ENCODE measurements around the gene PHACTR3. TPM values are rescaled to one million over a fixed set of nuclear protein-coding genes. Genes with fewer than 3 reads are reported as not detected.
A peak's percentile ranks its signal among the peaks of the same experiment; 100 is the strongest.

PHACTR3 gene
- total and polyA plus RNA-seq, 10 donors = 1.4 to 15.0 (median 8.6) TPM

- no peak overlapping the region for H3K4me3 ChIP-seq
- H3K27ac ChIP-seq = no peak overlapping the region
- peaks cover 0 to 6% (median 0%) of the 10 kb centered on the region in 8 donors for H3K9me3 ChIP-seq
- TF ChIP-seq CTCF (IDR thresholded peaks at IDR 0.05 in 8 of 11, conservative IDR thresholded peaks at IDR 0.05 in 3 of 11) = no peak
- no peak for TF ChIP-seq POLR2A (IDR thresholded peaks at IDR 0.05)
- no peak for TF ChIP-seq POLR2AphosphoS5 (IDR thresholded peaks at IDR 0.05)
- intact Hi-C loops (cut with DNase I; ENCODE audit: low total_unique reads) = no loop called here
- peaks cover 0 to 44% (median 0%) of the 10 kb centered on the region in 7 donors for H3K27me3 ChIP-seq (replicated peaks in 1 of 7)
- peaks cover 0 to 46% (median 4%) of the 10 kb centered on the region in 6 donors for H3K4me1 ChIP-seq
- DNase-seq = peak; percentile 30
- 86 to 93% (median 88%) methylated on average over 15 of the region's 15 CpGs for WGBS, 5 donors
- no peaks in the 10 kb centered on the region for H3K36me3 ChIP-seq
Measured at GRCh38 chr20:59584278-59584925, 19.9 kb upstream of the PHACTR3 start.

GRCh38 chr20:59585714-59586409 lies 18.5 kb upstream of the PHACTR3 start:
- Histone ChIP-seq H3K4me1 (peaks cover 0 to 41% (median 4%) of the 10 kb centered on the region in 6 donors), H3K9me3 (peaks cover 0 to 6% (median 0%) of the 10 kb centered on the region in 8 donors), H3K27ac (peak overlapping the region in 4 of 8 donors; percentile 18 to 48 (median 31)), H3K4me3 (no peak overlapping the region), H3K27me3 (replicated peaks in 1 of 7) (peaks cover 0 to 31% (median 0%) of the 10 kb centered on the region in 7 donors), H3K36me3 (no peaks in the 10 kb centered on the region)
- intact Hi-C loops (cut with DNase I; ENCODE audit: low total_unique reads) = no loop called here
- peak; percentile 47 for DNase-seq
- WGBS, 5 donors = 42 to 48% (median 45%) methylated on average over 16 of the region's 16 CpGs
- peak in 1 of 3 donors; percentile 45 for TF ChIP-seq POLR2AphosphoS5 (IDR thresholded peaks at IDR 0.05)
- TF ChIP-seq POLR2A (IDR thresholded peaks at IDR 0.05) = no peak
- peak in 1 of 11 experiments; percentile 13 for TF ChIP-seq CTCF (IDR thresholded peaks at IDR 0.05 in 8 of 11, conservative IDR thresholded peaks at IDR 0.05 in 3 of 11)

- WGBS, 5 donors = 76 to 86% (median 83%) methylated on average over 6 of the region's 6 CpGs
- DNase-seq = peak; percentile 25
- peaks cover 0 to 6% (median 0%) of the 10 kb centered on the region in 8 donors for H3K9me3 ChIP-seq
- H3K27me3 ChIP-seq (replicated peaks in 1 of 7) = peaks cover 0 to 26% (median 0%) of the 10 kb centered on the region in 7 donors
- H3K4me3 ChIP-seq = no peak overlapping the region
- intact Hi-C loops (cut with DNase I; ENCODE audit: low total_unique reads) = no loop called here
- no peak for TF ChIP-seq POLR2A (IDR thresholded peaks at IDR 0.05)
- no peak for TF ChIP-seq POLR2AphosphoS5 (IDR thresholded peaks at IDR 0.05)
- no peak for TF ChIP-seq CTCF (IDR thresholded peaks at IDR 0.05 in 8 of 11, conservative IDR thresholded peaks at IDR 0.05 in 3 of 11)
- no peaks in the 10 kb centered on the region for H3K36me3 ChIP-seq
- H3K27ac ChIP-seq = peak overlapping the region in 5 of 8 donors; percentile 13 to 33 (median 27)
- peaks cover 0 to 34% (median 4%) of the 10 kb centered on the region in 6 donors for H3K4me1 ChIP-seq
Measured at GRCh38 chr20:59586613-59587012, 17.7 kb upstream of the PHACTR3 start.

- Histone ChIP-seq H3K4me1 (peaks cover 0 to 30% (median 4%) of the 10 kb centered on the region in 6 donors), H3K9me3 (peaks cover 0 to 6% (median 0%) of the 10 kb centered on the region in 8 donors), H3K4me3 (no peak overlapping the region), H3K27ac (no peak overlapping the region), H3K36me3 (no peaks in the 10 kb centered on the region), H3K27me3 (replicated peaks in 1 of 7) (peaks cover 0 to 26% (median 0%) of the 10 kb centered on the region in 7 donors)
- intact Hi-C loops (cut with DNase I; ENCODE audit: low total_unique reads) = no loop called here
- DNase-seq = peak; percentile 48
- 67 to 81% (median 77%) methylated on average over 6 of the region's 6 CpGs for WGBS, 5 donors
- TF ChIP-seq POLR2A (IDR thresholded peaks at IDR 0.05) (no peak), POLR2AphosphoS5 (IDR thresholded peaks at IDR 0.05) (no peak), CTCF (IDR thresholded peaks at IDR 0.05 in 8 of 11, conservative IDR thresholded peaks at IDR 0.05 in 3 of 11) (no peak)
Measured at GRCh38 chr20:59587570-59587969, 16.8 kb upstream of the PHACTR3 start.

All from spleen (tissue), 11 donors.